K562 (cell line): ENCODE data around the gene ALG8. TPM values are rescaled to one million over a fixed set of nuclear protein-coding genes. Genes with fewer than 3 reads are reported as not detected.

Source experiments
- CHD4 ChIP-seq: fragments of 200-600 bp; sonication (generic); IDR thresholded peaks from 3 replicates; pipeline ENCODE4 v1.6.1; 2012; ENCODE audit warnings: low read depth, mild to moderate bottlenecking, mixed read lengths, low read length, inconsistent platforms; ENCODE audit not compliant: insufficient read depth, insufficient replicate concordance, poor library complexity, severe bottlenecking
- DACH1 ChIP-seq: fragments of 450-650 bp; IDR thresholded peaks from 2 replicates; pipeline ENCODE4 v1.6.1; 2018; ENCODE audit not compliant: partially characterized antibody
- EP400 ChIP-seq: fragments of 450-650 bp; IDR thresholded peaks from 2 replicates; pipeline ENCODE4 v1.6.1; 2017; ENCODE audit warnings: antibody characterized with exemption, mild to moderate bottlenecking, moderate library complexity
- FOXM1 ChIP-seq, 2 experiments: fragments of 450-650 bp in 1 of 2; sonication (generic) in 1 of 2; formaldehyde crosslinking in 1 of 2; IDR thresholded peaks; 2 replicates each; pipeline versions ENCODE4 v1.6.1 to v1.9.0; 2017 to 2022; ENCODE audit warnings: low read depth in 2 of 2, mild to moderate bottlenecking in 2 of 2, missing genetic modification reagents in 1 of 2, moderate library complexity in 1 of 2
- GABPA ChIP-seq: fragments of 200-800 bp; sonication (Bioruptor generic); conservative IDR thresholded peaks from 2 replicates; pipeline ENCODE4 v1.6.1; 2016; ENCODE audit warnings: low read depth, missing genetic modification characterization, missing compliant biosample characterization
- HDAC3 ChIP-seq: fragments of 450-650 bp; IDR thresholded peaks from 2 replicates; pipeline ENCODE4 v1.6.1; 2018; ENCODE audit warnings: borderline replicate concordance, mild to moderate bottlenecking, moderate library complexity; ENCODE audit not compliant: partially characterized antibody
- XRCC4 ChIP-seq: IDR thresholded peaks from one replicate; pipeline ENCODE4 v1.6.1; 2011; ENCODE audit not compliant: insufficient read depth, insufficient read length; ENCODE audit errors: extremely low read depth
- ZBTB1 ChIP-seq: sonication (generic); formaldehyde crosslinking; IDR thresholded peaks from 2 replicates; pipeline ENCODE4 v1.8.1; 2023; ENCODE audit warnings: missing genetic modification reagents, low read depth, mild to moderate bottlenecking, borderline replicate concordance
- ZNF274 ChIP-seq: IDR thresholded peaks from 2 replicates; pipeline ENCODE4 v1.6.1; 2011; ENCODE audit warnings: low read depth, mild to moderate bottlenecking, low read length, moderate library complexity, borderline replicate concordance
- polyA plus RNA-seq, 8 experiments: library from polyadenylated mRNA; depleted of rRNA in 4 of 8; stranded (reverse) in 5 of 8; unstranded in 3 of 8; fragments of >200 nt; fragmentation: Nextera tagmentation in 2 of 8; fragmentation: Illumina TruSeq in 1 of 8; extraction: Ambion mirVana in 2 of 8; extraction: Trizol in 1 of 8; gene quantifications; 2 replicates each; pipeline versions ENCODE4 v1.2.1 to v1.2.3, GENCODE V29; 2011 to 2014; ENCODE audit warnings: inconsistent platforms in 1 of 8, missing spikeins in 1 of 8
- total RNA-seq, 7 experiments: library from RNA; depleted of rRNA in 6 of 7; stranded (reverse); fragments of >200 nt in 6 of 7; fragmentation: Illumina TruSeq in 2 of 7; extraction: Trizol in 2 of 7; gene quantifications; 2 replicates each; pipeline versions ENCODE4 v1.2.1 to v1.2.3, GENCODE V29; 2011 to 2021; ENCODE audit warnings: low replicate concordance in 1 of 7
- TF ChIP-seq, protein P1 (sequence below): fragments of 450-650 bp; IDR thresholded peaks from 2 replicates; pipeline ENCODE4 v1.6.1; 2016; ENCODE audit warnings: borderline replicate concordance
- TF ChIP-seq, protein P2 (sequence below): fragments of 450-650 bp; IDR thresholded peaks from 2 replicates; pipeline ENCODE4 v1.6.1; 2016
- TF ChIP-seq, protein P3 (sequence below): sonication (generic); formaldehyde crosslinking; IDR thresholded peaks from 2 replicates; pipeline ENCODE4 v1.8.1; 2023; ENCODE audit warnings: missing genetic modification reagents, mild to moderate bottlenecking, borderline replicate concordance
- TF ChIP-seq, protein P4 (sequence below): fragments of 450-650 bp; IDR thresholded peaks from 2 replicates; pipeline ENCODE4 v1.6.1; 2014; ENCODE audit warnings: low read depth, mild to moderate bottlenecking, moderate library complexity, borderline replicate concordance

Gene ALG8
- total and polyA plus RNA-seq, 9 of the 15 experiments (the other 6 are each of a cell fraction or from before 2014, with no cell fraction given), result 59.3 to 189 (median 106) TPM

DNA sequence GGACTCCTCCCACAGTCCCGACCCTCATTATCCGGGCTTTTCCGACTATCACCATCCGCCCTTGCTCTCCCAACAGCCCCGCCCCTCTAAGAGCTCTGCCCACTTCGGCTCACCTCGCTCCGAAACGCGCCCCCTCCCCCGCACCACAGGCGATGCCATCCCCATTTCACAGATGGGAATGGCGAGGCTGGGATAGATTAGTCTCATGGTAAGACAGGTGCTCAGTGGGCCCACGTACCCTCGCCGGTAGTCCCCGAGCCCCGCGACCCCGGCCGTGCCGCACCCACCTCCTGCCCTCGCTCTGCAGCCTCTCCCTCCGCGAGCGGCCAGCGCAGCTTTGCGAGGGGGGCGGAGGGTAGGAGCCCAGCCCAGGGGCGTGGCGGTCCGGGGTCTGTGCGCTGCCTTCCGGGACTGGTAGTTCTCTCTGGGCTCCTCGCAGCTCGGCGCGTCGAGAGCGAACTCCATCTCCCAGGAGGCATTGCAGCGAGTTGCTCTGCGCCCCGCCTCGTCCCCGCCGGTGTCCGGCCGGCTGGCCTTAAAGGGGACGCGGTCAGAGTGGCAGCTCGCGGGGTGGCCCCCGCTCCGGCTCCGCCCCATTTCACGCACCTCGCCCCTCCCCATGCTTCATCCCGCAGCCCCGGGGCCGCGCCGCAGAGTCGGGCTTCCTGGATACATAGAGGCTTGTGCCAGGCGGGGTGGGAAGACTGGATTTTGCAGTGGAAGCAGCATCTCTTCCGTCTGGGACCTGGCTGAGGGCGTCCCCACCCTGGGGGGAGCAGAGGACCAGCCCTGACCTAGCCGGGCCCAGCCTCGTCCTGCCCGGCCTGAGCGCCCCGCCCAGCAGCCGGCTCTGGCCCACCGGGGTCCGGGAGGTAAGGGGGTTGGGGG, 49.1 kb upstream of the ALG8 start, which contains the start of the genes KCTD21 and USP35 (continued):
- TF ChIP-seq, protein P1, sequence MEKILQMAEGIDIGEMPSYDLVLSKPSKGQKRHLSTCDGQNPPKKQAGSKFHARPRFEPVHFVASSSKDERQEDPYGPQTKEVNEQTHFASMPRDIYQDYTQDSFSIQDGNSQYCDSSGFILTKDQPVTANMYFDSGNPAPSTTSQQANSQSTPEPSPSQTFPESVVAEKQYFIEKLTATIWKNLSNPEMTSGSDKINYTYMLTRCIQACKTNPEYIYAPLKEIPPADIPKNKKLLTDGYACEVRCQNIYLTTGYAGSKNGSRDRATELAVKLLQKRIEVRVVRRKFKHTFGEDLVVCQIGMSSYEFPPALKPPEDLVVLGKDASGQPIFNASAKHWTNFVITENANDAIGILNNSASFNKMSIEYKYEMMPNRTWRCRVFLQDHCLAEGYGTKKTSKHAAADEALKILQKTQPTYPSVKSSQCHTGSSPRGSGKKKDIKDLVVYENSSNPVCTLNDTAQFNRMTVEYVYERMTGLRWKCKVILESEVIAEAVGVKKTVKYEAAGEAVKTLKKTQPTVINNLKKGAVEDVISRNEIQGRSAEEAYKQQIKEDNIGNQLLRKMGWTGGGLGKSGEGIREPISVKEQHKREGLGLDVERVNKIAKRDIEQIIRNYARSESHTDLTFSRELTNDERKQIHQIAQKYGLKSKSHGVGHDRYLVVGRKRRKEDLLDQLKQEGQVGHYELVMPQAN, result peak; percentile 90
- TF ChIP-seq ZBTB1 (CRISPR knock-in tag), result peak; percentile 44; the same call in 1 of the 2 replicates
- TF ChIP-seq DACH1, result peak; percentile 65
- TF ChIP-seq, protein P2, sequence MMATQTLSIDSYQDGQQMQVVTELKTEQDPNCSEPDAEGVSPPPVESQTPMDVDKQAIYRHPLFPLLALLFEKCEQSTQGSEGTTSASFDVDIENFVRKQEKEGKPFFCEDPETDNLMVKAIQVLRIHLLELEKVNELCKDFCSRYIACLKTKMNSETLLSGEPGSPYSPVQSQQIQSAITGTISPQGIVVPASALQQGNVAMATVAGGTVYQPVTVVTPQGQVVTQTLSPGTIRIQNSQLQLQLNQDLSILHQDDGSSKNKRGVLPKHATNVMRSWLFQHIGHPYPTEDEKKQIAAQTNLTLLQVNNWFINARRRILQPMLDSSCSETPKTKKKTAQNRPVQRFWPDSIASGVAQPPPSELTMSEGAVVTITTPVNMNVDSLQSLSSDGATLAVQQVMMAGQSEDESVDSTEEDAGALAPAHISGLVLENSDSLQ, result peak; percentile 91
- no peak for TF ChIP-seq XRCC4
- TF ChIP-seq, protein P3, sequence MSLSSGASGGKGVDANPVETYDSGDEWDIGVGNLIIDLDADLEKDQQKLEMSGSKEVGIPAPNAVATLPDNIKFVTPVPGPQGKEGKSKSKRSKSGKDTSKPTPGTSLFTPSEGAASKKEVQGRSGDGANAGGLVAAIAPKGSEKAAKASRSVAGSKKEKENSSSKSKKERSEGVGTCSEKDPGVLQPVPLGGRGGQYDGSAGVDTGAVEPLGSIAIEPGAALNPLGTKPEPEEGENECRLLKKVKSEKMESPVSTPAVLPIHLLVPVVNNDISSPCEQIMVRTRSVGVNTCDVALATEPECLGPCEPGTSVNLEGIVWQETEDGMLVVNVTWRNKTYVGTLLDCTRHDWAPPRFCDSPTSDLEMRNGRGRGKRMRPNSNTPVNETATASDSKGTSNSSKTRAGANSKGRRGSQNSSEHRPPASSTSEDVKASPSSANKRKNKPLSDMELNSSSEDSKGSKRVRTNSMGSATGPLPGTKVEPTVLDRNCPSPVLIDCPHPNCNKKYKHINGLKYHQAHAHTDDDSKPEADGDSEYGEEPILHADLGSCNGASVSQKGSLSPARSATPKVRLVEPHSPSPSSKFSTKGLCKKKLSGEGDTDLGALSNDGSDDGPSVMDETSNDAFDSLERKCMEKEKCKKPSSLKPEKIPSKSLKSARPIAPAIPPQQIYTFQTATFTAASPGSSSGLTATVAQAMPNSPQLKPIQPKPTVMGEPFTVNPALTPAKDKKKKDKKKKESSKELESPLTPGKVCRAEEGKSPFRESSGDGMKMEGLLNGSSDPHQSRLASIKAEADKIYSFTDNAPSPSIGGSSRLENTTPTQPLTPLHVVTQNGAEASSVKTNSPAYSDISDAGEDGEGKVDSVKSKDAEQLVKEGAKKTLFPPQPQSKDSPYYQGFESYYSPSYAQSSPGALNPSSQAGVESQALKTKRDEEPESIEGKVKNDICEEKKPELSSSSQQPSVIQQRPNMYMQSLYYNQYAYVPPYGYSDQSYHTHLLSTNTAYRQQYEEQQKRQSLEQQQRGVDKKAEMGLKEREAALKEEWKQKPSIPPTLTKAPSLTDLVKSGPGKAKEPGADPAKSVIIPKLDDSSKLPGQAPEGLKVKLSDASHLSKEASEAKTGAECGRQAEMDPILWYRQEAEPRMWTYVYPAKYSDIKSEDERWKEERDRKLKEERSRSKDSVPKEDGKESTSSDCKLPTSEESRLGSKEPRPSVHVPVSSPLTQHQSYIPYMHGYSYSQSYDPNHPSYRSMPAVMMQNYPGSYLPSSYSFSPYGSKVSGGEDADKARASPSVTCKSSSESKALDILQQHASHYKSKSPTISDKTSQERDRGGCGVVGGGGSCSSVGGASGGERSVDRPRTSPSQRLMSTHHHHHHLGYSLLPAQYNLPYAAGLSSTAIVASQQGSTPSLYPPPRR (CRISPR knock-in tag), result 0 out of 2 replicates have a peak, but pooled peaks have one; percentile 70
- TF ChIP-seq EP400, result peak; percentile 69; the same call in 1 of the 2 replicates
- TF ChIP-seq ZNF274, result no peak
- peak; percentile 77; the same call in 1 of the 2 replicates for TF ChIP-seq FOXM1 (IDR thresholded peaks at IDR 0.05; ENCODE audit: low read depth)
- no peak for TF ChIP-seq FOXM1 (CRISPR knock-in tag; IDR thresholded peaks at IDR 0.05; ENCODE audit: low read depth)
- TF ChIP-seq, protein P4, sequence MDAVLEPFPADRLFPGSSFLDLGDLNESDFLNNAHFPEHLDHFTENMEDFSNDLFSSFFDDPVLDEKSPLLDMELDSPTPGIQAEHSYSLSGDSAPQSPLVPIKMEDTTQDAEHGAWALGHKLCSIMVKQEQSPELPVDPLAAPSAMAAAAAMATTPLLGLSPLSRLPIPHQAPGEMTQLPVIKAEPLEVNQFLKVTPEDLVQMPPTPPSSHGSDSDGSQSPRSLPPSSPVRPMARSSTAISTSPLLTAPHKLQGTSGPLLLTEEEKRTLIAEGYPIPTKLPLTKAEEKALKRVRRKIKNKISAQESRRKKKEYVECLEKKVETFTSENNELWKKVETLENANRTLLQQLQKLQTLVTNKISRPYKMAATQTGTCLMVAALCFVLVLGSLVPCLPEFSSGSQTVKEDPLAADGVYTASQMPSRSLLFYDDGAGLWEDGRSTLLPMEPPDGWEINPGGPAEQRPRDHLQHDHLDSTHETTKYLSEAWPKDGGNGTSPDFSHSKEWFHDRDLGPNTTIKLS, result peak; percentile 85
- no peak for TF ChIP-seq HDAC3
- peak; percentile 99 for TF ChIP-seq CHD4
- TF ChIP-seq GABPA (tag), result peak; percentile 45; the same call in 1 of the 2 replicates
